Endodermal cell (in vitro differentiated cells): ENCODE data around the gene PPP4R1. TPM values are rescaled to one million over a fixed set of nuclear protein-coding genes. Genes with fewer than 3 reads are reported as not detected.

Experiments
- DNase-seq: peaks from one replicate; pipeline ENCODE4 v3.0.0-alpha.2; 2017
- H3K27ac ChIP-seq: 2 replicates; pipeline ENCODE4 v1.5.1; 2013; ENCODE audit warnings: mild to moderate bottlenecking, low read depth, low read length, moderate library complexity
- H3K27me3 ChIP-seq: 2 replicates; pipeline ENCODE4 v1.6.1; 2013; ENCODE audit warnings: mild to moderate bottlenecking, low read length, moderate library complexity; ENCODE audit not compliant: insufficient read depth, control insufficient read depth, poor library complexity, severe bottlenecking
- H3K36me3 ChIP-seq: 2 replicates; pipeline ENCODE4 v1.7.0; 2013; ENCODE audit warnings: mild to moderate bottlenecking, low read length, moderate library complexity; ENCODE audit not compliant: control insufficient read depth, insufficient read depth
- H3K4me1 ChIP-seq: one replicate; pipeline ENCODE4 v1.7.0; 2013; ENCODE audit warnings: low read length; ENCODE audit not compliant: control insufficient read depth, insufficient read depth
- H3K4me3 ChIP-seq: 2 replicates; pipeline ENCODE4 v1.5.1; 2013; ENCODE audit warnings: mild to moderate bottlenecking, low read length, moderate library complexity
- H3K9ac ChIP-seq: 2 replicates; pipeline ENCODE4 v1.6.1; 2013; ENCODE audit warnings: mild to moderate bottlenecking, low read length, moderate library complexity; ENCODE audit not compliant: poor library complexity, severe bottlenecking; ENCODE audit errors: extremely low read depth
- H3K9me3 ChIP-seq: 2 replicates; pipeline ENCODE4 v1.6.1; 2013; ENCODE audit warnings: mild to moderate bottlenecking, low read length, moderate library complexity; ENCODE audit not compliant: control insufficient read depth
- H3K27ac Mint-ChIP-seq: 2 replicates; pipeline ENCODE4 v1.8.0; 2020; ENCODE audit warnings: mixed read lengths
- H3K27me3 Mint-ChIP-seq: 2 replicates; pipeline ENCODE4 v1.8.0; 2021; ENCODE audit warnings: mild to moderate bottlenecking, mixed read lengths; ENCODE audit not compliant: insufficient read depth
- H3K36me3 Mint-ChIP-seq: 2 replicates; pipeline ENCODE4 v1.8.0; 2020; ENCODE audit warnings: low read depth, mixed read lengths
- H3K4me1 Mint-ChIP-seq: 2 replicates; pipeline ENCODE4 v1.8.0; 2020; ENCODE audit warnings: mixed read lengths
- H3K4me3 Mint-ChIP-seq: 2 replicates; pipeline ENCODE4 v1.8.0; 2020; ENCODE audit warnings: mild to moderate bottlenecking, moderate library complexity, mixed read lengths
- H3K9me3 Mint-ChIP-seq: 2 replicates; pipeline ENCODE4 v1.8.0; 2020; ENCODE audit warnings: mild to moderate bottlenecking, mixed read lengths
- WGBS, 2 experiments: methylation state at CpG; one replicate each; pipeline versions ENCODE4 v1.1.5 to v1.1.7; 2013; ENCODE audit warnings: missing lambda C conversion rate in 2 of 2, mixed read lengths in 1 of 2; ENCODE audit not compliant: insufficient coverage in 1 of 2, insufficient read length in 1 of 2; 5-methylcytosine and 5-hydroxymethylcytosine counted together
- total RNA-seq, 2 donors: library from RNA; stranded (reverse); fragmentation: NEBNext Ultra II Directional in 1 of 2; extraction: Animal tissue kit (Norgen Biotek cat#: 25700) in 1 of 2; gene quantifications; 2 replicates in 1 of 2; 3 replicates in 1 of 2; pipeline ENCODE4 v1.2.1, GENCODE V29; 2021
- TF ChIP-seq, protein P1 (sequence below): fragments of 200-600 bp; sonication (generic); conservative IDR thresholded peaks from 2 replicates; pipeline ENCODE4 v1.5.0; 2021; ENCODE audit warnings: antibody characterized with exemption, mild to moderate bottlenecking

PPP4R1 gene
- total RNA-seq, 2 donors from 2014 or later: 85.8 to 116 TPM

DNA sequence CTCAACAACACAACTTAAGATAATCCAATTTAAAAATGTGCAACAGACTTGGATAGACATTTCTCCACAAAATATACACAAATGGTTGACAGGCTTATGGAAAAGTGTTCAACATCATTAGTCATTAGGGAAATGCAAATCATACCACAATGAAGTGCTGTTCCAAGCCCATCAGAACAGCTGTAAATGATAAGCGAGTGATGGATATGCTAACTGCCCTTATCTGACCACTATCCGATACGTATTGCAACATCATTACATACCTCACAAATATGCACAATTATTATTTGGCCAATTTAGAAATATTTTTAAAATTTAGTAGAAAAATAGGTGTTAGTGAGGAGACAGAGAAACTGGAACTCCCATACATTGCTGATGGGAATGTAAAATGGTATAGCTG, 62.2 kb downstream of the PPP4R1 start:
- no peak overlapping the region for H3K27ac ChIP-seq
- peaks cover 4% of the 10 kb centered on the region for H3K4me1 ChIP-seq
- WGBS, 2 experiments: 97 to 100% methylated on average over 2 to 3 of the region's 3 CpGs
- H3K4me3 ChIP-seq: no peak overlapping the region
- H3K9ac ChIP-seq: no peak overlapping the region
- Mint-ChIP-seq H3K4me1 (no peaks in the 10 kb centered on the region), H3K4me3 (no peak overlapping the region), H3K36me3 (peaks cover 91% of the 10 kb centered on the region), H3K27me3 (no peaks in the 10 kb centered on the region), H3K9me3 (peaks cover 21% of the 10 kb centered on the region), H3K27ac (no peak overlapping the region)
- H3K9me3 ChIP-seq: peaks cover 20% of the 10 kb centered on the region
- H3K36me3 ChIP-seq: peaks cover 93% of the 10 kb centered on the region
- DNase-seq: no peak
- TF ChIP-seq, protein P1, sequence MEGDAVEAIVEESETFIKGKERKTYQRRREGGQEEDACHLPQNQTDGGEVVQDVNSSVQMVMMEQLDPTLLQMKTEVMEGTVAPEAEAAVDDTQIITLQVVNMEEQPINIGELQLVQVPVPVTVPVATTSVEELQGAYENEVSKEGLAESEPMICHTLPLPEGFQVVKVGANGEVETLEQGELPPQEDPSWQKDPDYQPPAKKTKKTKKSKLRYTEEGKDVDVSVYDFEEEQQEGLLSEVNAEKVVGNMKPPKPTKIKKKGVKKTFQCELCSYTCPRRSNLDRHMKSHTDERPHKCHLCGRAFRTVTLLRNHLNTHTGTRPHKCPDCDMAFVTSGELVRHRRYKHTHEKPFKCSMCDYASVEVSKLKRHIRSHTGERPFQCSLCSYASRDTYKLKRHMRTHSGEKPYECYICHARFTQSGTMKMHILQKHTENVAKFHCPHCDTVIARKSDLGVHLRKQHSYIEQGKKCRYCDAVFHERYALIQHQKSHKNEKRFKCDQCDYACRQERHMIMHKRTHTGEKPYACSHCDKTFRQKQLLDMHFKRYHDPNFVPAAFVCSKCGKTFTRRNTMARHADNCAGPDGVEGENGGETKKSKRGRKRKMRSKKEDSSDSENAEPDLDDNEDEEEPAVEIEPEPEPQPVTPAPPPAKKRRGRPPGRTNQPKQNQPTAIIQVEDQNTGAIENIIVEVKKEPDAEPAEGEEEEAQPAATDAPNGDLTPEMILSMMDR: no peak
- H3K27me3 ChIP-seq: no peaks in the 10 kb centered on the region

DNA sequence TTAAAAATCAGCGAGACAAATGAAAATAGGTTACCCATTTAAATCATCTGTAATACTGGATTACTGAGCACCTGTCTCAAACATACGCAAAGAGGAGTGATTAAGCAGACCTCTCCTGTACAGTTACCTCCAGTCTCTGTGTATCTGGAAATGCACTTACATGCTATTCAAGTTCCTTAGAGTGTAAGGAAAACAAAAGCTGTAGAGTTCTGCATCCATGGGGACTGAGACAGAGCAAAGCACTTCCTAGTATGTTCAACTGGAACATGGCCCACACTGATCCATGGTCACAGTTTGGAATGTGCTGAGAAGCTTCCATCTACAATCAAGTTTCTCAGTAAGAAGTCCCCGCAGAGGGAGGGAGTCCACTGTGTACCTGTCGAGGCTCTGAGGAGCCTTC, 63.9 kb downstream of the PPP4R1 start:
- peaks cover 94% of the 10 kb centered on the region for H3K36me3 ChIP-seq
- Mint-ChIP-seq H3K27me3 (no peaks in the 10 kb centered on the region), H3K27ac (no peak overlapping the region), H3K4me1 (peaks cover 6% of the 10 kb centered on the region), H3K4me3 (no peak overlapping the region), H3K9me3 (peaks cover 21% of the 10 kb centered on the region), H3K36me3 (peaks cover 89% of the 10 kb centered on the region)
- 96% methylated on average over 2 to 4 of the region's 4 CpGs for WGBS, 2 experiments
- no peak overlapping the region for H3K9ac ChIP-seq
- no peak overlapping the region for H3K4me3 ChIP-seq
- peaks cover 4% of the 10 kb centered on the region for H3K4me1 ChIP-seq
- no peak overlapping the region for H3K27ac ChIP-seq
- TF ChIP-seq, protein P1: no peak
- DNase-seq: no peak
- H3K27me3 ChIP-seq: no peaks in the 10 kb centered on the region
- peaks cover 20% of the 10 kb centered on the region for H3K9me3 ChIP-seq

DNA sequence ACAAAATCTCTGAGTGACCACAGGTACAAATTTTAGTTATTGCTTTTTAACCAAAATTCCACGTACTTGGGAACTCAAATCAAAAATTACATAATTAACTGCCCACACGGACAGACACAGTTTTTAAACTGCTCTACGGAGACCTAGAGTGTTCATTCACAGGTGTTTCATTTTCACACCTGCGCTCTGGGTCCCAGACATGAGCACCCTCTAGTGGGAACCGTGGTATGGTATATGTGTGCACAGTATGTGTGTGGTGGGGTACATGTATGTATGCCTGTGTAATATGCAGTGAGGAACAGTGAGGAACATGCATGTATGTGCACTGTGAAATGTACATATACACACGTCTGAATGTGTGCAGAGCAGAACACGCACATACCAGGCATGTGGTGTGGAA, 65.0 kb downstream of the PPP4R1 start:
- H3K27me3 ChIP-seq: no peaks in the 10 kb centered on the region
- peaks cover 21% of the 10 kb centered on the region for H3K9me3 Mint-ChIP-seq
- TF ChIP-seq, protein P1: peak; percentile 43
- peaks cover 6% of the 10 kb centered on the region for H3K4me1 Mint-ChIP-seq
- no peak for DNase-seq
- H3K27me3 Mint-ChIP-seq: no peaks in the 10 kb centered on the region
- peaks cover 4% of the 10 kb centered on the region for H3K4me1 ChIP-seq
- H3K4me3 ChIP-seq: no peak overlapping the region
- H3K36me3 Mint-ChIP-seq: peaks cover 82% of the 10 kb centered on the region
- peaks cover 20% of the 10 kb centered on the region for H3K9me3 ChIP-seq
- H3K27ac Mint-ChIP-seq: no peak overlapping the region
- H3K27ac ChIP-seq: no peak overlapping the region
- no peak overlapping the region for H3K4me3 Mint-ChIP-seq
- peaks cover 84% of the 10 kb centered on the region for H3K36me3 ChIP-seq
- 94 to 96% methylated on average over 7 of the region's 7 CpGs for WGBS, 2 experiments
- no peak overlapping the region for H3K9ac ChIP-seq
